Nephron progenitor cell (in vitro differentiated cells): Measurements from ENCODE around the gene SNX15.

ENCODE experiments used
- DNase-seq: peaks from one replicate; pipeline ENCODE4 v3.0.0; 2021
- H3K27ac Mint-ChIP-seq: 2 replicates; pipeline ENCODE4 v1.8.0; 2021; ENCODE audit warnings: mild to moderate bottlenecking, moderate library complexity, mixed read lengths
- H3K27me3 Mint-ChIP-seq: 2 replicates; pipeline ENCODE4 v1.8.0; 2021; ENCODE audit warnings: mild to moderate bottlenecking, low read depth, mixed read lengths; ENCODE audit not compliant: poor library complexity
- H3K36me3 Mint-ChIP-seq: 2 replicates; pipeline ENCODE4 v1.8.0; 2021; ENCODE audit warnings: low read depth, mixed read lengths
- H3K4me1 Mint-ChIP-seq: 2 replicates; pipeline ENCODE4 v1.8.0; 2021; ENCODE audit warnings: mixed read lengths
- H3K4me3 Mint-ChIP-seq: 2 replicates; pipeline ENCODE4 v1.8.0; 2021; ENCODE audit warnings: mild to moderate bottlenecking, moderate library complexity, mixed read lengths
- H3K9me3 Mint-ChIP-seq: 2 replicates; pipeline ENCODE4 v1.8.0; 2021; ENCODE audit warnings: mild to moderate bottlenecking, moderate library complexity, mixed read lengths
- TF ChIP-seq, protein P1 (sequence below): fragments of 200-600 bp; sonication (generic); IDR thresholded peaks from 2 replicates; pipeline ENCODE4 v1.5.0; 2021; ENCODE audit warnings: antibody characterized with exemption

SNX15 gene

DNA sequence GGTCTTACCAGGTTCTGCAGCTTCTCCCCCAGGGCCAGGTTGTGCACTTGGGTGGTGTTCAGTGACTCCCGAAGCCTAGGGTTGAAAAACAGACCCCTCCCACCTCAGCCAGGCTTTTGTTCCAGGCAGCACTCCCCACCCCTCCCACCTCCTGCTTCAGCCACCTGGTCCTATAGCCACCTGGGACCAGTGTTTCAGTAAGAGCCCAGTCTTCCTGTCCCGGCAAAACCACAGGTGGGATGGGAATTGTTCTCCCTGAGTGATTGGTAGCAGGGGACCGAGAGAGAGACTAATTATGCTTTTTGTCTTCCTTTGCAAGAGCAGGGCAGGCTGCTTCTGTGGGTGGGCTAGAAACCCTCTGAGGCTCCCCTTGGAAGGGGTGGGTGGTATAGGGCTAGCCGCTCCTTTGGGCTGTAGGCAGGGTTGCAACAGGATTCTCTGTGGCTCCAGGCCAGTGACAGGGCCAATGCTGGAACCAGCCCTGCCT lies 39.6 kb downstream of the SNX15 start:
- Mint-ChIP-seq H3K36me3 (no peaks in the 10 kb centered on the region), H3K4me1 (peaks cover 18% of the 10 kb centered on the region), H3K4me3 (no peak overlapping the region), H3K9me3 (no peaks in the 10 kb centered on the region), H3K27me3 (peaks cover 11% of the 10 kb centered on the region), H3K27ac (no peak overlapping the region)
- no peak for DNase-seq
- TF ChIP-seq, protein P1, sequence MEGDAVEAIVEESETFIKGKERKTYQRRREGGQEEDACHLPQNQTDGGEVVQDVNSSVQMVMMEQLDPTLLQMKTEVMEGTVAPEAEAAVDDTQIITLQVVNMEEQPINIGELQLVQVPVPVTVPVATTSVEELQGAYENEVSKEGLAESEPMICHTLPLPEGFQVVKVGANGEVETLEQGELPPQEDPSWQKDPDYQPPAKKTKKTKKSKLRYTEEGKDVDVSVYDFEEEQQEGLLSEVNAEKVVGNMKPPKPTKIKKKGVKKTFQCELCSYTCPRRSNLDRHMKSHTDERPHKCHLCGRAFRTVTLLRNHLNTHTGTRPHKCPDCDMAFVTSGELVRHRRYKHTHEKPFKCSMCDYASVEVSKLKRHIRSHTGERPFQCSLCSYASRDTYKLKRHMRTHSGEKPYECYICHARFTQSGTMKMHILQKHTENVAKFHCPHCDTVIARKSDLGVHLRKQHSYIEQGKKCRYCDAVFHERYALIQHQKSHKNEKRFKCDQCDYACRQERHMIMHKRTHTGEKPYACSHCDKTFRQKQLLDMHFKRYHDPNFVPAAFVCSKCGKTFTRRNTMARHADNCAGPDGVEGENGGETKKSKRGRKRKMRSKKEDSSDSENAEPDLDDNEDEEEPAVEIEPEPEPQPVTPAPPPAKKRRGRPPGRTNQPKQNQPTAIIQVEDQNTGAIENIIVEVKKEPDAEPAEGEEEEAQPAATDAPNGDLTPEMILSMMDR, result no peak

DNA sequence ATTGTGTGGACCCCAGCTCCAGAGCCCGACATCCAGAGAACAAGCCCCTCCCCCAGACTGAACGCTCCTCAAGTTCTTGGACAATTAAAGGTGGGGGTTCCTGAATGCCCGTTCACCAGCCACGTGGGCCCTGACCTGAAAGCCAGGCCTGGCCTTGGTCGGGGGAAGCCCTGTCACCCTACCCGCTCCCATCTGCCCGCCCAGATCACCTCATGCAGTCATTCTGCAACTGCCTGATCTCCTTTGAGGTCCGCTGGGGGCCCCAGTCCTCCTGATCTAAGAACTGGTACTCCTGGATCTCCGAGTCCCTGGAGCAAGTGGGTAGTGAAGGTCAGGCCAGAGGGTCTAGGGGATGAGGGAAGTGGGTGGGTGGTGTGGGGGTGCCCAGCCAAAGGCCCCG lies 40.2 kb downstream of the SNX15 start:
- H3K4me1 Mint-ChIP-seq, result peaks cover 18% of the 10 kb centered on the region
- H3K36me3 Mint-ChIP-seq, result no peaks in the 10 kb centered on the region
- TF ChIP-seq, protein P1, result no peak
- H3K27ac Mint-ChIP-seq, result no peak overlapping the region
- no peak overlapping the region for H3K4me3 Mint-ChIP-seq
- no peaks in the 10 kb centered on the region for H3K9me3 Mint-ChIP-seq
- no peak for DNase-seq
- H3K27me3 Mint-ChIP-seq, result peaks cover 5% of the 10 kb centered on the region

DNA sequence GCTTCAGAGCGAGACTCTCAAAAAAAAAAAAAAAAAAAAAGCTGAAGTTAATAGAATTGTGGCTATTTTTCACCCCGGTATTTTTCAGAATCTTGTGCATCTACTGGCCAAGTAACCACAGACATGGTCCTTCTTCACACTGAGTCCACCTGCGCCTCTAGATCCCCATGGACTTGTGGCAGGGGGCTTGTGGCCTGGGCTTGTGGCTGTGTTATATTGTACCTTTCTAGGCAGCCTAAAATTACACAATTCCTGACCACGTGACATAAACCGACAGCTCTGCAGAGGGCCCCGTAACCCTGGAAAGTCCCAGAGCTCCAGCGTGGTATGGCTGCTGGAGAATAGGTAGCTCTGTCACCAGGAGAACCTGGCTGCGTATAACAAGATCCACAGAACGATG lies 42.0 kb downstream of the SNX15 start:
- Mint-ChIP-seq H3K36me3 (no peaks in the 10 kb centered on the region), H3K27ac (no peak overlapping the region), H3K27me3 (no peaks in the 10 kb centered on the region), H3K4me1 (peaks cover 18% of the 10 kb centered on the region), H3K4me3 (no peak overlapping the region), H3K9me3 (no peaks in the 10 kb centered on the region)
- DNase-seq, result no peak
- TF ChIP-seq, protein P1, result no peak

DNA sequence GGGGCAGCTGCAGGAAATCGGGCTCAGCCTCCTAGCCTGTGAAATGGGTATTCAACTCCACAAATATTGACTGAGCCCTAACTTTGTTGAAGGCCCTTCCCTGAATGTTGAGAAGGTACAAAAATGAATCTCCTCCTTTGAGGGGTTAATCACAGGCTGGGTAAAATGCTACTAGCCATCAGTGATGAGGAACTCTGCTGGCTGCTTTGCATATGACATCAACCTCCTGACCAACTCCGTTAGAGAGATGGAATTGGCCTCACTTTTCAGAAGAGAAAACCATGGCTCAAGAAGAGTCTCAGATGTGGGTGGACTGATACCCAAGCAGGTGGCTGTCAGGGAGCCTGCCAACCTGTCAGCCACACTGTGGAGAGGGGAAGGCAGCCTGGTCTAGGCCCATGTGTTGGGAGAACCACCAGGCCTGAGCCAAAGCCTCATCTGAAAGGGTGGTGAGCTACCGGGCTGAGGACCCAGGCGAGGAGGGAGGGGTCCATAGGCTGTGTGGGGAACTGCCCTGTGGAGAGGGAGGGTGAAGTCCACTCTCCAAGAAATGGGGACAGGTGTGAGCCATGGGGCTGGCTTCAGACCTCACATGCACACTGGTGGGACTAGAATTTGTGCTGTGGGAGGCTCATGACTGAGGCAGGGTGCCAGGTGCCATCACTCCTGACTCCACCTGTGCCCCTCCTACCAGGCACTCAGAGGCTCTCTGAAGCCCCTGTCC lies 44.8 kb downstream of the SNX15 start:
- Mint-ChIP-seq H3K4me1 (peaks cover 11% of the 10 kb centered on the region), H3K27ac (no peak overlapping the region), H3K27me3 (no peaks in the 10 kb centered on the region), H3K36me3 (peaks cover 17% of the 10 kb centered on the region), H3K4me3 (no peak overlapping the region), H3K9me3 (no peaks in the 10 kb centered on the region)
- no peak for DNase-seq
- TF ChIP-seq, protein P1, result no peak

DNA sequence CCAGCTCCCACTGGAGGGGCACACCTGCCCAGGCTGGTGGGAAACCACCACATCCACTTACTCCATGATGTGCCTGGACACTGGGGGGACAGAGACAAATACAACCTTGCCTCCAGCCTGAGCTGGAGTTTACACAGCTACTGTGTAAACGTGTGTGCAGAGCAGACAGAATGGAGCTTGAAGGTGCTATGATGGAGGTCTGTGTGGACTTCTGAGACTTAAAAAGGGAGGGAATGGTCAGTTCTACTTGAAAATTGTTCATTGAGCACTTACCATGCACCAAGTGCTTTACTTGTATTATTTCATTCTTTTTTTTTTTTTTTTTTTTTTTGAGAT lies 45.4 kb downstream of the SNX15 start:
- Mint-ChIP-seq H3K9me3 (no peaks in the 10 kb centered on the region), H3K36me3 (peaks cover 21% of the 10 kb centered on the region), H3K4me3 (no peak overlapping the region), H3K27ac (no peak overlapping the region), H3K4me1 (peaks cover 7% of the 10 kb centered on the region), H3K27me3 (no peaks in the 10 kb centered on the region)
- TF ChIP-seq, protein P1, result no peak
- DNase-seq, result no peak

DNA sequence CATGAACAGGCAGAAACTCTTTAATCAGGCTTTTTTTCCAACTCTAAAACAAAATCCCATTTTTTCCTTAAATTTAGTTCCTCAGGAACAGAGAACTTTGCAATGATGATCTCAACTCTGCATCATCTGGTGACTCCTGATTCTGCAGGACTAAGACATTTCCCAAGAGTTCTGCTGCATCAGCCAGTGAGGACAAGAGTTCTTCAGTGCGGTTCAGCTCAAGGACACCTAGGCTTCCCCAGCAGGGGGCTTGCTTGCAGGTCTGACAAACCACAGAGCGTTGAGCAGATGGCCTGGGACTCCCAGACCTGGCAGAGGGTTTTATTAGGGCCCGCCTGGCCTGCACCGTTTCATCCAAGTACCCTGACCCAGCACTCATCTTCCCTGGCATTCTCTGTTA lies 50.2 kb downstream of the SNX15 start:
- TF ChIP-seq, protein P1, result no peak
- no peak overlapping the region for H3K4me3 Mint-ChIP-seq
- H3K4me1 Mint-ChIP-seq, result peaks cover 29% of the 10 kb centered on the region
- H3K27ac Mint-ChIP-seq, result no peak overlapping the region
- H3K36me3 Mint-ChIP-seq, result peaks cover 47% of the 10 kb centered on the region
- H3K27me3 Mint-ChIP-seq, result no peaks in the 10 kb centered on the region
- no peak for DNase-seq
- no peaks in the 10 kb centered on the region for H3K9me3 Mint-ChIP-seq
